Ascending aorta (tissue), 2 donors: Measurements from ENCODE around the gene RBBP8NL. TPM values are rescaled to one million over a fixed set of nuclear protein-coding genes. Genes with fewer than 3 reads are reported as not detected.

Source experiments
- DNase-seq, 2 donors: peaks; one replicate each; pipeline ENCODE4 v3.0.0-alpha.2; 2019; ENCODE audit warnings: low spot score in 2 of 2
- H3K27ac ChIP-seq, 2 donors: fragments of 200-600 bp; sonication (generic); one replicate each; pipeline ENCODE4 v1.5.1; 2016 to 2017; ENCODE audit warnings: mild to moderate bottlenecking in 1 of 2
- H3K27me3 ChIP-seq: fragments of 200-600 bp; sonication (generic); one replicate; pipeline ENCODE4 v1.5.1; 2017
- H3K36me3 ChIP-seq, 2 donors: fragments of 200-600 bp; sonication (generic); one replicate each; pipeline ENCODE4 v1.5.1; 2016
- H3K4me1 ChIP-seq, 2 donors: fragments of 200-600 bp; sonication (generic); one replicate each; pipeline ENCODE4 v1.5.1; 2016 to 2017; ENCODE audit warnings: mild to moderate bottlenecking in 1 of 2
- H3K4me3 ChIP-seq, 2 donors: fragments of 200-600 bp; sonication (generic); one replicate each; pipeline ENCODE4 v1.5.1; 2016 to 2017; ENCODE audit warnings: mild to moderate bottlenecking in 1 of 2
- H3K9me3 ChIP-seq, 2 donors: fragments of 200-600 bp; sonication (generic); one replicate each; pipeline ENCODE4 v1.5.1; 2016
- CTCF ChIP-seq, 3 experiments: fragments of 200-600 bp in 2 of 3; fragments of 450-650 bp in 1 of 3; sonication (generic) in 2 of 3; IDR thresholded peaks; one replicate each; pipeline ENCODE4 v1.5.1; 2016 to 2019; ENCODE audit warnings: antibody characterized with exemption in 3 of 3, mild to moderate bottlenecking in 1 of 3, moderate library complexity in 1 of 3
- intact Hi-C: fragments of 100-400 bp; cut with DNase I; formaldehyde crosslinking; loops from one replicate; pipeline ENCODE4 v1.15.1; 2023
- total RNA-seq: library from RNA; depleted of rRNA; stranded (reverse); fragments of >200 nt; gene quantifications from one replicate; pipeline ENCODE4 v1.1.0, GENCODE V29; 2016

Gene RBBP8NL
- total RNA-seq, 1 donor from 2014 or later, result not detected

- intact Hi-C loops, result loop anchor here (1.0 to 10.0 kb wide), 5 partner anchors 19 to 409 kb away; partner anchors contain the start of genes ADRM1, CABLES2, MRGBP and MTG2
- Histone ChIP-seq H3K9me3 (no peaks in the 10 kb centered on the region), H3K36me3 (peaks cover 18 to 29% of the 10 kb centered on the region in 2 donors), H3K4me3 (peak overlapping the region; percentile 81 to 93), H3K4me1 (peaks cover 12 to 15% of the 10 kb centered on the region in 2 donors), H3K27me3 (no peaks in the 10 kb centered on the region), H3K27ac (peak overlapping the region in 1 of 2 donors; percentile 93)
- no peak for TF ChIP-seq CTCF (IDR thresholded peaks at IDR 0.05)
- DNase-seq, result no peak
Observed at GRCh38 chr20:62387933-62388635, 39.3 kb downstream of the RBBP8NL start.

GRCh38 chr20:62387219-62387913, 40.0 kb downstream of the RBBP8NL start:
- Histone ChIP-seq H3K36me3 (peaks cover 11 to 23% of the 10 kb centered on the region in 2 donors), H3K27me3 (no peaks in the 10 kb centered on the region), H3K27ac (peak overlapping the region; percentile 93 to 94), H3K4me3 (peak overlapping the region; percentile 81 to 93), H3K4me1 (peaks cover 15% of the 10 kb centered on the region in 2 donors), H3K9me3 (no peaks in the 10 kb centered on the region)
- intact Hi-C loops, result loop anchor here (1.0 to 10.0 kb wide), 5 partner anchors 20 to 410 kb away; partner anchors contain the start of genes ADRM1, CABLES2, MRGBP and MTG2
- no peak for DNase-seq
- TF ChIP-seq CTCF (IDR thresholded peaks at IDR 0.05), result no peak

- intact Hi-C loops, result loop anchor here (1.0 to 10.0 kb wide), 5 partner anchors 21 to 411 kb away; partner anchors contain the start of genes ADRM1, CABLES2, MRGBP and MTG2
- no peak for TF ChIP-seq CTCF (IDR thresholded peaks at IDR 0.05)
Observed at GRCh38 chr20:62386383-62387218, 40.7 kb downstream of the RBBP8NL start, which contains the start of gene RPS21. Gene RPS21 (plus strand): TSS chr20:62387103. CDS start chr20:62387339, 236 bp downstream.

GRCh38 chr20:62382306-62383198, 44.8 kb downstream of the RBBP8NL start:
- Histone ChIP-seq H3K27me3 (no peaks in the 10 kb centered on the region), H3K4me1 (peaks cover 14 to 19% of the 10 kb centered on the region in 2 donors), H3K9me3 (no peaks in the 10 kb centered on the region), H3K36me3 (no peaks in the 10 kb centered on the region), H3K4me3 (no peak overlapping the region), H3K27ac (no peak overlapping the region)
- peak; percentile 90 to 95 (median 91) for TF ChIP-seq CTCF (IDR thresholded peaks at IDR 0.05)
- DNase-seq, result peak in 1 of 2 donors; percentile 88
- intact Hi-C loops, result loop anchor here (1.0 to 10.0 kb wide), 2 partner anchors 80 to 198 kb away; partner anchors contain the start of genes ADRM1 and MTG2

More at GRCh38 chr20:62386383-62387218, 40.7 kb downstream of the RBBP8NL start, which contains the start of gene RPS21:
- DNase-seq, result peak; percentile 57 to 96
- peak within 1 kb of the TSS; percentile 81 to 93 for H3K4me3 ChIP-seq
- H3K9me3 ChIP-seq, result no peaks in the 10 kb centered on the region
- H3K27me3 ChIP-seq, result no peaks in the 10 kb centered on the region
- peaks cover 15% of the 10 kb centered on the region in 2 donors for H3K4me1 ChIP-seq
- peak within 1 kb of the TSS; percentile 93 to 94 for H3K27ac ChIP-seq
- H3K36me3 ChIP-seq, result peaks cover 9 to 18% of the 10 kb centered on the region in 2 donors
